Umbilical cord (tissue), 2 donors: ENCODE data around the gene HSPBP1. TPM values are rescaled to one million over a fixed set of nuclear protein-coding genes. Genes with fewer than 3 reads are reported as not detected.
A peak's percentile ranks its signal among the peaks of the same experiment; 100 is the strongest.
"Not testable (repeated sequence)": the region's sequence is repeated elsewhere in the genome, so short reads cannot be mapped to it uniquely, and the experiment has no call there.

Experiments
- DNase-seq: peaks from one replicate; pipeline ENCODE4 v3.0.0-alpha.2; 2015; ENCODE audit warnings: low spot score
- total RNA-seq: library from RNA; depleted of rRNA; stranded (reverse); fragments of >200 nt; gene quantifications from one replicate; pipeline ENCODE4 v1.2.3, GENCODE V29; 2014; ENCODE audit warnings: low replicate concordance; ENCODE audit not compliant: insufficient read depth

The HSPBP1 gene
- total RNA-seq, 1 donor from 2014 or later: 7.0 TPM

DNA sequence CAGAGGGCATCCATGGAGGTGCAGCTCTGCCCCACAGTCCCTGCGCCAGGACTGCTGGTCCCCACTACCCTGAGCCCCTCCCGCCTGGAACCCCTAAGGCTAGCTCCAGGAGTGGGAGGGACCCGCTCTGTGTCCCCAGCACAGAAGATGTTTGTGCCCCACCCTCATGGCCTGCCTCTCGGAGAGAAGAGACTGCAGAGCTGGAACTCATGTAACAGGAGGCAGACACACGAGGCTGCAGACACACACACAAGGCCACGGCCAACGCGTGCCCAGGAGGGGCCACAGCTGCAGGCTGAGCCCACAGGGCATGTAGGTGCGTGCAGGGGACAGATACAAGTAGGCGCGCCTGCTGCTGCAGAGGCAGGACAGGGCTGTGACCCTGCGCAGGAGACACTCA, 40.9 kb downstream of the HSPBP1 start:
- no peak for DNase-seq

DNA sequence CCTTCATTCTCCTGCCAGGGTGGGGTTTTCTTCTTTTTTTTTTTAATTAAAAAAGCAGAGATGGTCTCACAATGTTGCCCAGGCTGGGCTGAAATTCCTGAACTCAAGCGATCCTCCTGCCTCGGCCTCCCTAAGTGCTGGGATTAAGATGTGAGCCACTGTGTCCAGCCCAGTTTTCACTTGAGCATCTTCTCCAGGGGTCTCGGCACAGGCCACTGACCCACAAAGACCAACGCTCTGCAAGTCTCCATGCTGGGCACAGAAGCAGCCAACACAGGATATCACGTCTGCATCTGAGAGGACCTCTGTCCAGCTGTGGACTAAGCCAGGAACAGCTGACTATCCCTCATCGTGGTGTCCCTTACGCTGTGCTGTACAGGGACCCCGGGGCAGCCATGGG, 41.9 kb downstream of the HSPBP1 start:
- no peak for DNase-seq

GRCh38 chr19:55232986-55233385, 46.9 kb downstream of the HSPBP1 start:
- no peak for DNase-seq

DNA sequence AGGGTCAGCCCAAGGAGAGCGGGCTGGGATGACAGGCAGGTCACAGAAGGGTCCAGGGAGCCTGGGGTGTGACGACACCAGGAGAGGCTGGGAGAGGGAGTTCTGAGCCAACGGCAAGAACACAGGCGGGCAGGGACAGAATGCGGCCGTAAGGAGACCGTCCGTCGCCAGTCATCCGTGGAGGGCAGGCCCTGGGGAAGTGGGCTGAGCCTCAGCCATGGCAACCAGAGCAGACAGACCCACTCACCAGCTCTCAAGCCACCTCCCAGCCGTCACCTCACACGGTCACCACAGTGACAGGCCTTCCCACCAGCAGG, 47.7 kb downstream of the HSPBP1 start:
- no peak for DNase-seq

- DNase-seq: no peak
Observed at GRCh38 chr19:55231391-55232285, 48.3 kb downstream of the HSPBP1 start.

GRCh38 chr19:55230780-55231179, 49.1 kb downstream of the HSPBP1 start:
- no peak for DNase-seq

DNA sequence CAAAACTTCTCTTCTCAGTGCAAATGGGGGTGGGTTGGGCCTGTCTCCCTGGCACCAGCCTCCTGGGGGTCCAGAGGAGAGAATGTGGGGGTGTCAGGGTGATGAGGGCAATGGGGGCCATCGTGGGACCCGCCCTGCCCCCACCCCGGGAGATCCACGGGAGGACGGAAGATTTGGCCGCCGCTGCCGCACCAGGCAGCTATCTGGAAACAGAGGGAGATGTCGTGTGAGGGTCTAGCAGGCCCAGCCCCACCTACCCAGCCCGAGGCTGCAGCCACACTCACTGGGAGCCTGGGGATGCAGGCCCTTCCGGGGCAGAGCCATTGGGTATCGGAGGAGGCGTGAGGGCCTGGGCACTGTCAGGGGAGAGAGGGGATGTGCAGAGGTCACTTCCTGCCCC, 49.6 kb downstream of the HSPBP1 start:
- DNase-seq: no peak

- no peak for DNase-seq
Observed at GRCh38 chr19:55229789-55230182, 50.1 kb downstream of the HSPBP1 start.

DNA sequence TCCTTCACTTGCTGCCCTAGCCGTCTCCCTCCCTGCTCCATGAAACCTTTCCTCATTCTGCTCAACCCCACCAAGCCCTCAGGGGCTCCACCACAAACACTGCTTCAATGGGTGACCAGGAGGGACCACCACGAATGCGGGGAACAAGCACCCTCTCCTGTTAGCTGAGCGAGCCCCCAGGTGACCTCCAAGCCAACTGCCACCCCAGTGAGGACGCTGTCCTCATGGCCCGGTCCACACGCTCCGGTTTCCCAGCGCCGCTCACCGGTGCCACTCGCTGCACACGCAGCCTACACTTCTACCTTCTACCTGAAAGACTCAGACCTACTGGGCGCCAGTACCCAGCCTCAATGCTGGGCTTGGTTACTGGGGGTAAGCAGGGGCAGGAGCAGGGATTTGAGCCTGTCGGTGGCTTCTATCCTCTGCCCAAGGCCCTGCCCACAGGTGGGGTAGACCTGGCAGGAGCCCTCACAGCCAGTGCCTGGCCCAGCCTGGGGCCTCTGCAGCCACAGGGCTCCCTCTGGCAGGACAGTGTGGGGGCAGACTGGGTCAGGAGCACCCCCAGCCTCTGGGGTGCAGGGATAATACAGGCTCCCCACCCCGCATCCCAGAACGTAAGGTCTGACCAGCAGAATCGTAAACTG, 50.6 kb downstream of the HSPBP1 start:
- no peak for DNase-seq

DNA sequence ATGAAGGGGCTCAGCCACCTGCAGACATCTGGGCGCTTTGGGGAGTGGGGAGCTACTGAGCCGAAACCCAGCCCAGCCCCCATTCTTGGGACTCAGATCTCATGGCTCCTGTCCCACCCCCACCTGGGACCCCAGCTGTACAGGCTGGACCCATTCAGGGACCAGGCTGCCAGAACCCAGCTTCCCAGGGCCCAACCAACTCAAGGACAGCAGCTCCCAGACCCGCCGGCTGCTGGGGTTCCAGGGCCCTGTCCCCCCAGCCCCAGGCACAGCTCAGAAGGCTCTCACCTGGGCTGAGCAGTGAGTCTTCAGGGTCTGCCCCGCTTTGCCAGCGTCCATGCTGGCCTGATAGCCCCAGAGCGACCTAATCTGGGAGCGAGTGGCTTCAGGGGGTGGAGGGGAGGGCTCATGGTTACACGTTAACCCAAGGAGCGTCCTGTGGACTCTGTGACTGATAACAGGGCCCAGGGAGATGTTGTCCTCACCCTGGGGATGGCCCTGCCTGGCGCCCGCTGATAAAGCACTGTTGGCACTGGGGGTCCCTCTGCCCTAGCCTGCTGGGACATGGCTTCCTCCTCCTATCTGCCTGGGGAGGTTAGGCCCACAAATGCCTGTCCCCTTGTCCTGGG, 51.4 kb downstream of the HSPBP1 start, which contains the start of gene TMEM86B:
Gene TMEM86B (minus strand): TSS at position 361 of the 629 bp plus-strand sequence. CDS start 22 bp downstream, at position 339.
- DNase-seq: no peak

DNA sequence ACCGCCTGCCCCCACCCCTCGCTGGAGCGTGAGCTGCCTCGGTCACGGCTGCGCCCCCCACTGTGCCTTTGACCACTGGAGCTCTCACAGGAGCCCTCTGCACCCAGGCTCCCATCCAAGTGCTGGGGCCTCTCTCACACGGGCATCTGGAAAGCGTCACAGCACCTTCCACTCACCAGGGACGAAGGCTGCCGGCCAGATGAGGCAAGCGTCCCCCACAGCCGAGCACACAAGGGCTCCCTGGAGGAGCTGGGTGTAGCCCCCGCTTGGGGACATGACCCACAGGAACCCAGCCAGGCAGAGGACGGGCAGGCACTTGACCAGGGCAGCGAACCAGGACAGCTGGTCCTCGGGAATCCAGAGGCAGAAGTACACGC, 51.9 kb downstream of the HSPBP1 start:
- DNase-seq: peak; percentile 51

DNA sequence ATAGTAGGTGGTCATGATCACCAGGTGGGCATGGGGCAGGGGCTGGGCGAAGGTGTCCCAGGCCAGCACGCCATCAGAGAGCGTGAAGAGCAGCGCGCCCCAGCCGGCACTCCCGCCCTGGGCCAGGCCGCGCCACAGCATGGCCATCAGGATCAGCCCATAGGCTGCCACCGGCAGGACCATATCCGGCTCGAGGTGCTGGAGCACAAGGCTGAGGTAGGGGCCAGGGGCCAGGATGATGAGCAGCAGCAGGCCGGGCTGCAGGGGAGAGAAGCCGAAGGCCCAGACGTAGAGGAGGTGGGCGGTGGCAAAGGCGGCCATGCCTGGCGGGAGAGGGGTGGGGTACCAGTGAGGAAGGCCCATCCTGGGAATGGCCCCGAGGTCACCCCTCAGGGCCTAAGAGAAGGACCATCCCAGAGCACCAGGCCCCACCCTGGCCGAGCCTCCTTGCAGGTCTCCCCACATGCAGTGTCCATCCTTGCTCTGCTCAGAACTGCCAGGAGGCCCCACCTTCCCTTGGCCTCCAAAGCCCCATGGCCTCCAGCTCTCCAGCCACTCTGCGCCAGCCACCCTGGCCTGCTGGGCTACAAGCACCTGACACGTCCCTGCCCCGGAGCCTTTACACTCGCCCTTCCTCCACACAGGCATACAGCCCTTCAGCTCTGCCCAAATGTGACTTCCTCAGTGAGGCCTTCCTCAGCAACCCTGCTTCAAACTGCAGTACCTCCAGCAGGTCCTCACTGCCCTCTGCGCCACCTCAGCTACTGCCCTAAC, 52.5 kb downstream of the HSPBP1 start:
- DNase-seq: no peak

GRCh38 chr19:55226788-55227187, 53.1 kb downstream of the HSPBP1 start:
- DNase-seq: no peak

GRCh38 chr19:55226273-55226672, 53.6 kb downstream of the HSPBP1 start:
- DNase-seq: no peak

GRCh38 chr19:55225415-55225958, 54.4 kb downstream of the HSPBP1 start:
- DNase-seq: no peak

- DNase-seq: not testable (repeated sequence)
Observed at GRCh38 chr19:55224679-55225414, 55.1 kb downstream of the HSPBP1 start.

DNA sequence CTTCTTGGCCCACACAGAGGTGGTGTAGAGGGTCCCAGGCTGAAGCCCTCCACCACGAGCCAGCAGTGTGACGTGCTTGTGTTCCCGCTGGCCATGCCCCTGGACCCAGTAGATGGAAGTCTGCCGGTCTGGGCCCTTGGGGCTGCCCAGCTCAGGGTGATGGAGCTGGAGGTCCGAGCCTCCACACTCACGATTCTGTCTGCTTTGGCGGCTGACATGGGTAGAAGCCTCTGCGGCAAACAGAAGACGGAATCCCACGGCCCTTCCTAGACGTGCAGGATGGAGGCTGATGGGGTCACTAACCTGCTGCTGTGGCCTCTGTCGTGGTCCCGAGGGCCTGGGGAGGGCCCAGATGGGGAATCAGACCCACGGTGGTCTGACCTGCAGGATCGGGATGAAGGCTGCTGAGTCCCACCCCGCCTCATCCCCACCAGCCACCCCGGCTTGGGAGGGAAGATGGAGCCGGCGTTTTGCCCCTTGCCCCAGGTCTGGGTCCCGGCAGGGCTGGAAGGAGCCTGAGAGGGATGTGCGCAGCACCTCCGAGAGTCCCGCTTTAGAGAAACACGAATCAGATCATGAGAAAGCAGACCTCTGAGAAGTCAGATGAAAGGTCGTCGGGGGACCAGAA, 55.8 kb downstream of the HSPBP1 start:
- DNase-seq: no peak

DNA sequence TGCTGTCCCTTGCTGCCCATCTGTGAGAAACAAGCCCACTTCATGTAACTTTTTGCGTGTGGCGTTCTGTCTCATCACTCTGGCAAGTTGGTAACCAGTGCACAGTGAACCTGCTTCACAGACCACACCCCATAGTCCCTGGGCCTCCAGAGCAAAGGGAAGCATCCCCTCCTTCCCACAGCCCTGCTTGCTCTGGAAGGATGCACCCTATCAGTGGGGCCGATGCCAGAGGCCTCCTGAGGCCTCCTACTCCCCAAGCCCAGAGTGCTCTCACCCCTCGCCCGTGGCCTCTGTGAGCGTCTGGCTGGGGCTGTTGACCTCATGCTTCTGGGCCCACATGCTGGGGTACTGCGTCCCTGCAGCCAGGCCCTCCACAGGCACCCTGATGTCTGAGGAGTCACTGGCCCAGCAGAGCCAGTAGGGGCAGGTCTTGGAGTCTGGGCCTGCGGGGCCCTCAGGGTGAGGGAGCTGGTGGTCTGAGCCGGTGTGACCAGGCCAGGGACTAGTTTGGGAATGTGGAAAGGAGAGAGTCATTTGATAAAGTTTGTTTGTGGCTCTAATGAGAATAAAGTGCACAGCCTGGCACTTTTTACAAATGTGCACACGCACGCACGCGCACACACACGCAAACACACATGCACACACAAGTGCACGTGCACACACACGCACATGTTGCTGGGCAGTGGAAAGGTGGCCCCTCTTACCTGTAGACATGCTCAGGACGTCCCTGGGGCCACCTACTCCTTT, 56.4 kb downstream of the HSPBP1 start:
- DNase-seq: no peak

DNA sequence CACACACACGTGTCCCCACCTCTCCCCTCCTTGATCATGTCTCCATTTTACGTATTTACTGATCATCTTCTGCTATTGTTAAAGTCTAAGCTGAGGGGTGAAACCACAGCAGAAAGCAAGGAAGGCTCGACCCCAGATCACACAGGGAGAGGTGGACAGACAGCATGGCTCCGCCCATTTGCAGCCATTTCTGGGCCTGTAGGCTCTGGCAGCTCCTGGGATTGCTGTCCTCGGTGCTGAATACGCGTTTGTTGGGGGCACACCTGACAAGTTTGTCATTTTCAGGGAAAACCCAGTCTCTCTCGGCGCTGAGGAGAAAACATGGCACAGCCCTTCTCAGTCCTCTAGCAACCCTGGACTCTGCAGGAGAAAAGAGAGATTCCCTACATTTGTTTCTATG, 59.4 kb downstream of the HSPBP1 start:
- DNase-seq: no peak
